ENCODE measurements around the gene MVB12B. TPM values are rescaled to one million over a fixed set of nuclear protein-coding genes. Genes with fewer than 3 reads are reported as not detected.

The MVB12B gene
- total RNA-seq, 1 donor from 2014 or later = 20.2 TPM

DNA sequence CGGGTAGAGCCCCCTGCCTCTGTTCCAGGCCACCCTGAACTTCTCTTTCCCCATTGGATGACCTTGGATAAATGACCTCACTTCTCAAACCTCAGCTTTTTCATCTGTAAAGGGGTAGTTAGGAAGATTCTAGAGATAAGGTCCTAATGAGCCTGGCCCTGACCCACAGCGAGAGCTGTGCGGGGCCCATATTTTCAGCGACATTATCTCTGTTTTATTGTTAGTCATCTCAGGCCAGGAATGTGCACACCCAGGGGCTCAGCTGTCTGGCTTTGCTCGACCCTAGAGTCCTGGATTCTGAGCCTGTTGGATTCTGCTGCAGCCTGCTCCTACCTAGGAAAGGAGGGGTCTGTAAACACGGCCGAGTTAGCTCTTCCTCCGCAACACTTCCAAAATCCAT is 205.9 kb downstream of the MVB12B start:
- H3K36me3 Mint-ChIP-seq (ENCODE audit: unreplicated experiment) = no peaks in the 10 kb centered on the region
- H3K4me3 Mint-ChIP-seq (ENCODE audit: unreplicated experiment) = no peak overlapping the region
- no peak for DNase-seq (ENCODE audit: extremely low spot score, unreplicated experiment)
- no peak for TF ChIP-seq CTCF (IDR thresholded peaks at IDR 0.05)
- H3K9me3 Mint-ChIP-seq (ENCODE audit: unreplicated experiment) = no peaks in the 10 kb centered on the region
- peak overlapping the region; percentile 7 for H3K27ac Mint-ChIP-seq (ENCODE audit: unreplicated experiment)
- peaks cover 57% of the 10 kb centered on the region for H3K4me1 Mint-ChIP-seq (ENCODE audit: unreplicated experiment)
- H3K27me3 Mint-ChIP-seq (ENCODE audit: unreplicated experiment) = peaks cover 11% of the 10 kb centered on the region

DNA sequence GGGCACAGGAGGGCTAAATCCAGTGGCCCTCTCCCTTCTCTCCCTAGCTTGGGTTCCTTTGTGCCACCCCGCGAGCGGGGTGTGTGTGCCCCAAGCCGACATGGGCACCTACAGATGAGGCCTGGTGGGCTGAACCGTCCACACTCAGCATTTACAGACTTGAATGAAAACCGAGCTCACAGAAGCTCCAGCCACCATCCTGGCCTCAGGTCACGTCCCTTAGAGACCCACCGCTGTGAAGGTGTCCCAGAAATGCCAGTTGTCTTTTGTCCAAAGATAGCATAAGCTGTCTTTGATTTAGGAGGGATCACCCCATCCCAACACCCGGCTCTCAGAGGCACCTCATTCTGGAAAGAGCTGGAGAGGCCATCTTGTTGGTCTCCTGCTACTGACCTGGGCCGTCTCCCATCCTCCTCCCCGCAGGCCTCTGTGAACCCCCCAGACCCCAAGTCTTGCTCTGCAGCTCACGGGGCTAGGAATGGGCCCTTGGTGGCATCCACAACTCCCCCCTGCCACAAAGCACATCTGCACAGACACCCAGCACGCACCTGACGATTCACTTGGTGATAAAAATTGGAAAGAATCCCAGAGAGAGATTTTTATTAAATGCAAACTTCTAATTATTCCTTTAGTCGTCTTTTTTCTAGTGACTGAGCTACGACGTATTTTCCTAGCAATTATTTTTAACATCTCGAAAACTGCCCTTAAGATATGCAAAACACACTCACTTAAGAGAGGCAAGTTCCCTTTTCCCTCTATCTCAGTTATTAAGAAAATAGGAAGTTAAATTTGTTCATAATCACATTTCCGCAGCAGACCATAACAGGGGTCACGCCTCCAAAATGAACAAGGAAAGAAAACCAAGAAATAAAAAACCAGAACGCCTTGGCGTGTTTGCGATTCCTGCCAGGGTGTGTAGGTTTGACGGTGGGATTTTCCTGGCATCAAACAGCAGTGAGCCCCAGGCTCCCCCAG is 206.6 kb downstream of the MVB12B start:
- H3K4me1 Mint-ChIP-seq (ENCODE audit: unreplicated experiment) = peaks cover 51% of the 10 kb centered on the region
- no peak overlapping the region for H3K4me3 Mint-ChIP-seq (ENCODE audit: unreplicated experiment)
- H3K9me3 Mint-ChIP-seq (ENCODE audit: unreplicated experiment) = no peaks in the 10 kb centered on the region
- peaks cover 14% of the 10 kb centered on the region for H3K27me3 Mint-ChIP-seq (ENCODE audit: unreplicated experiment)
- DNase-seq (ENCODE audit: extremely low spot score, unreplicated experiment) = no peak
- peak overlapping the region; percentile 7 for H3K27ac Mint-ChIP-seq (ENCODE audit: unreplicated experiment)
- no peaks in the 10 kb centered on the region for H3K36me3 Mint-ChIP-seq (ENCODE audit: unreplicated experiment)
- no peak for TF ChIP-seq CTCF (IDR thresholded peaks at IDR 0.05)

- H3K27me3 Mint-ChIP-seq (ENCODE audit: unreplicated experiment) = peaks cover 18% of the 10 kb centered on the region
- H3K4me1 Mint-ChIP-seq (ENCODE audit: unreplicated experiment) = peaks cover 47% of the 10 kb centered on the region
- no peak for TF ChIP-seq CTCF (IDR thresholded peaks at IDR 0.05)
- H3K9me3 Mint-ChIP-seq (ENCODE audit: unreplicated experiment) = no peaks in the 10 kb centered on the region
- H3K36me3 Mint-ChIP-seq (ENCODE audit: unreplicated experiment) = no peaks in the 10 kb centered on the region
- DNase-seq (ENCODE audit: extremely low spot score, unreplicated experiment) = no peak
- H3K4me3 Mint-ChIP-seq (ENCODE audit: unreplicated experiment) = no peak overlapping the region
- H3K27ac Mint-ChIP-seq (ENCODE audit: unreplicated experiment) = no peak overlapping the region
Observed at GRCh38 chr9:126533926-126534310, 207.3 kb downstream of the MVB12B start.

GRCh38 chr9:126534431-126535186 is 208.0 kb downstream of the MVB12B start:
- H3K36me3 Mint-ChIP-seq (ENCODE audit: unreplicated experiment) = no peaks in the 10 kb centered on the region
- TF ChIP-seq CTCF (IDR thresholded peaks at IDR 0.05) = no peak
- peaks cover 24% of the 10 kb centered on the region for H3K27me3 Mint-ChIP-seq (ENCODE audit: unreplicated experiment)
- H3K4me3 Mint-ChIP-seq (ENCODE audit: unreplicated experiment) = no peak overlapping the region
- peaks cover 40% of the 10 kb centered on the region for H3K4me1 Mint-ChIP-seq (ENCODE audit: unreplicated experiment)
- no peak for DNase-seq (ENCODE audit: extremely low spot score, unreplicated experiment)
- no peak overlapping the region for H3K27ac Mint-ChIP-seq (ENCODE audit: unreplicated experiment)
- H3K9me3 Mint-ChIP-seq (ENCODE audit: unreplicated experiment) = no peaks in the 10 kb centered on the region

GRCh38 chr9:126536131-126536530 is 209.5 kb downstream of the MVB12B start:
- Mint-ChIP-seq H3K27ac (ENCODE audit: unreplicated experiment) (no peak overlapping the region), H3K27me3 (ENCODE audit: unreplicated experiment) (peaks cover 30% of the 10 kb centered on the region), H3K9me3 (ENCODE audit: unreplicated experiment) (no peaks in the 10 kb centered on the region), H3K36me3 (ENCODE audit: unreplicated experiment) (no peaks in the 10 kb centered on the region), H3K4me3 (ENCODE audit: unreplicated experiment) (no peak overlapping the region), H3K4me1 (ENCODE audit: unreplicated experiment) (peaks cover 33% of the 10 kb centered on the region)
- no peak for TF ChIP-seq CTCF (IDR thresholded peaks at IDR 0.05)
- no peak for DNase-seq (ENCODE audit: extremely low spot score, unreplicated experiment)

Measured in osteocyte (in vitro differentiated cells).